ENCODE data around the gene RITA1. TPM values are rescaled to one million over a fixed set of nuclear protein-coding genes. Genes with fewer than 3 reads are reported as not detected.

Gene RITA1, protein sequence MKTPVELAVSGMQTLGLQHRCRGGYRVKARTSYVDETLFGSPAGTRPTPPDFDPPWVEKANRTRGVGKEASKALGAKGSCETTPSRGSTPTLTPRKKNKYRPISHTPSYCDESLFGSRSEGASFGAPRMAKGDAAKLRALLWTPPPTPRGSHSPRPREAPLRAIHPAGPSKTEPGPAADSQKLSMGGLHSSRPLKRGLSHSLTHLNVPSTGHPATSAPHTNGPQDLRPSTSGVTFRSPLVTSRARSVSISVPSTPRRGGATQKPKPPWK
- total RNA-seq, result 16.6 and 33.6 TPM in 2 replicates

DNA sequence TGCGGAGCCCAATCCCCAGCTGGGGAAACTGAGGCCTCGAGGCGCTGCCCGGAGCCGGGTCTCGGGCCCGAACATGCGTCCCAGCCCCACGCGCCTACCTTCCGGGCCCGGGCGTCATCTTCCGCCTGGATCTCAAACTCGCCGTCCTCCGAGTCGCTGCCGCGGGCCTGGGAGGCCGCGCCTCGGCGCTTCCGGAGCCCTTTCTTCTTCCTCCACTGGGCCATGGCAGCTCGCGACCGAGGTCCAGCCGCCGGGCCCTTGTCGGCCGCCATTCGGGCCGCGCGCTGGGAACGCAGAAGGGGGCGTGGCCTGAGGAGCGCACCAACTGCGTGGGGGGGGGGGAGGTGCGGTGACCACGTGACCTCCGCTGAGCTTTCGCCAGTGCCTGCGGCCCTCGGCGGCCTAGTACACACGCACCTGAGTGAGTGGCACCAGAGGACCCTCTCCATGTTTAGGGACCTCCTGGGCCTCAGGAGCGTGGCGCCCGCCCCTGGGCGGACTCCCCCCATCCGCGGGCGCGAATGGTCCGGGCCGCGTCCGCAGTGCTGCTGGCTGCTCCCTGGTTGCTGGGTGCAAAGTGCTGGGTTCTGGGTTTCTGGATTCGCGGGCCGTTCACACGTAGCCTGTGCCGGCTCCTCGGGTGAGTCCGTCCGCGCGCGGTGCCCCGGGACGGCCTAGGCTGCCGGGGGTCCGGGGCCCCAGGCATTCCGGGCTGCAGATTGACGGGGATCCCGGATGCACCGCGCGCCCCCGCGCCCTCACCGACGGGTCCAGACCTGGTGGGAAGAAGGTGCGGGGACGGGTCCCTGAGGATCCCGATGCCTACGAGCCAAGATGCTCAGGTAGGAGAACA, at the start of gene RITA1, which contains the start of gene DDX54:
RITA1 (plus strand) TSS at position 542 of the 853 bp plus-strand sequence. CDS start 1,026 bp downstream, outside the sequence.
DDX54 (minus strand) TSS at position 299 of the 853 bp plus-strand sequence; CDS start at position 272, 27 bp downstream.

GRCh38 chr12:113149361-113150150, 36.0 kb upstream of the RITA1 start, which contains the start of gene CFAP73:
CFAP73 (plus strand) TSS chr12:113149724; CDS start chr12:113149858, 134 bp downstream.

DNA sequence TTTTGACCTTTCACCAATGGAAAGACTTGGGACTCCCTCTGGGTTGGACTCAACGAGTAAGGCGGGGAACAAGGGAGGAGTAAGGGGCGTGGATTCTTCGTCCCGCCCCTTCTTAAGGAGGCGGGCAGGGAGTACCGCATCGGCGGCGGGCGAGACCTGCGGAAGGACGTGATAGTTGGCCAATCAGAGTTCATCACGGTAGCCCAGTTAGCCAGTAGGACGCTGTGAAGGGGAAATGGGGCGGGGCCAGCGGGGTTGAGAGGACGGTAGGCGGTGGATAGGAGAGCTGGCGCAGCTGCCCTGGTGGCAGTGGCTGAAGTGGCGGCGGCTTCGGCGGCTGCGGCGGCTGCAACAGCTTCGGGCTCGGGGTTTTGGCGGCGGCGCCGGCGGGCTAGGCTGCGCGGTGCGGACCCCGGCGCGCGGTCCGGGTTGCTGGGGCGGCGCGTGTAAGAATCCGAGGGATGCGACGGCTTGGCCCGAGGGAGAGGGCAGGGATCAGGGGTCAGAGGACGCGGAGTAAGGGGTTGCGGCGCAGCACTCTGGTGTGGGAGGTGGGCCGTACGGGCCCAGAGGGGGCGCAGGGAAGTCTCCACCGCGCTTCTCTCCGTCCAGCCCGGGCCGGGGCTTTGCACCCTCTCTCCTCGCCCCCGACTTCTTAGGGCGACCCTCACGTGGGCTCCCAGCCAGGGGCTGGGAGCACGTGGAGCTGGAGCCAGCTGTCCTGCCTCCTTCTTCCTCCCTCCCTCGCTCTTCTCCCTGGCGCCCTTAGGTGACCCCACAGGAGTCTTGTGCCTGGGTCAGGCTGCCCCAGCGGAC, 35.9 kb downstream of the RITA1 start, which contains the start of gene TPCN1:
TPCN1 (plus strand) TSS at position 284 of the 816 bp plus-strand sequence. CDS start 5,389 bp downstream, outside the sequence.

Small RNA genes within 50 kb of the gene (small RNA-seq; reads per million reads assigned to genes)
- gene MIR7106 (ENCODE audit: low replicate concordance), result not detected
- gene RF00019 (ENCODE audit: low replicate concordance), result not detected

Other genes with a start within 250 kb of the RITA1 start
- gene OAS3, start 247.2 kb upstream of the RITA1 start, total RNA-seq, result 7.4 and 28.2 TPM in 2 replicates
- gene OAS2, start 207.2 kb upstream of the RITA1 start, total RNA-seq, result 5.0 and 14.7 TPM in 2 replicates
- gene DTX1, start 129.0 kb upstream of the RITA1 start, total RNA-seq, result under 0.01 TPM in 1 of 2 replicates, not detected in the other
- under 0.01 TPM in 1 of 2 replicates, not detected in the other for gene RASAL1, start 50.0 kb upstream of the RITA1 start, total RNA-seq
- gene CFAP73, start 36.0 kb upstream of the RITA1 start, total RNA-seq, result not detected in 2 replicates
- gene DDX54, start 243 bp upstream of the RITA1 start, total RNA-seq, result 40.9 and 58.7 TPM in 2 replicates
- gene TPCN1, start 35.7 kb downstream of the RITA1 start, total RNA-seq, result 42.9 and 56.5 TPM in 2 replicates
- gene SLC8B1, start 149.4 kb downstream of the RITA1 start, total RNA-seq, result 11.2 and 18.6 TPM in 2 replicates
- 30.8 and 38.7 TPM in 2 replicates for gene PLBD2, start 172.9 kb downstream of the RITA1 start, total RNA-seq
- gene SDS, start 218.2 kb downstream of the RITA1 start, total RNA-seq, result not detected in 2 replicates
- gene SDSL, start 236.7 kb downstream of the RITA1 start, total RNA-seq, result 2.1 and 3.5 TPM in 2 replicates

Measured in placental pericyte (primary cell).